Glutamatergic neuron (in vitro differentiated cells): ENCODE measurements around the gene LRRTM2. TPM values are rescaled to one million over a fixed set of nuclear protein-coding genes. Genes with fewer than 3 reads are reported as not detected.
"Not testable (repeated sequence)": the region's sequence is repeated elsewhere in the genome, so short reads cannot be mapped to it uniquely, and the experiment has no call there.

ENCODE experiments used
- DNase-seq: peaks from one replicate; pipeline ENCODE4 v3.0.0; 2022
- H3K27ac Mint-ChIP-seq: one replicate; pipeline ENCODE4 v1.8.0; 2020; ENCODE audit warnings: mild to moderate bottlenecking, mixed read lengths, inconsistent platforms; ENCODE audit not compliant: unreplicated experiment
- H3K27me3 Mint-ChIP-seq: one replicate; pipeline ENCODE4 v1.8.0; 2020; ENCODE audit warnings: mild to moderate bottlenecking, moderate library complexity, mixed read lengths, inconsistent platforms; ENCODE audit not compliant: unreplicated experiment
- H3K36me3 Mint-ChIP-seq: one replicate; pipeline ENCODE4 v1.8.0; 2020; ENCODE audit warnings: mild to moderate bottlenecking, mixed read lengths, inconsistent platforms; ENCODE audit not compliant: unreplicated experiment
- H3K4me1 Mint-ChIP-seq: one replicate; pipeline ENCODE4 v1.8.0; 2020; ENCODE audit warnings: mild to moderate bottlenecking, low read depth, mixed read lengths, inconsistent platforms; ENCODE audit not compliant: unreplicated experiment
- H3K4me3 Mint-ChIP-seq: one replicate; pipeline ENCODE4 v1.8.0; 2020; ENCODE audit warnings: mild to moderate bottlenecking, mixed read lengths, inconsistent platforms; ENCODE audit not compliant: unreplicated experiment
- H3K9me3 Mint-ChIP-seq: one replicate; pipeline ENCODE4 v1.8.0; 2020; ENCODE audit warnings: mild to moderate bottlenecking, moderate library complexity, mixed read lengths, inconsistent platforms; ENCODE audit not compliant: unreplicated experiment
- CTCF ChIP-seq: fragments of 200-600 bp; sonication (generic); IDR thresholded peaks from one replicate; pipeline ENCODE4 v1.5.0; 2021; ENCODE audit not compliant: partially characterized antibody, unreplicated experiment
- total RNA-seq: library from RNA; stranded (reverse); fragmentation: NEBNext Ultra II Directional; extraction: Animal tissue kit (Norgen Biotek cat#: 25700); gene quantifications from one replicate; pipeline ENCODE4 v1.2.1, GENCODE V29; 2021; ENCODE audit not compliant: unreplicated experiment

LRRTM2 gene
- total RNA-seq, 1 donor from 2014 or later, result 28.9 TPM

- Mint-ChIP-seq H3K4me3 (peak overlapping the region; percentile 35), H3K4me1 (peaks cover 33% of the 10 kb centered on the region), H3K36me3 (no peaks in the 10 kb centered on the region), H3K9me3 (peaks cover 9% of the 10 kb centered on the region), H3K27ac (peak overlapping the region; percentile 21), H3K27me3 (peaks cover 5% of the 10 kb centered on the region)
- no peak for DNase-seq
- TF ChIP-seq CTCF, result no peak
Observed at GRCh38 chr5:138843316-138844124, 31.6 kb downstream of the LRRTM2 start.

- no peak overlapping the region for H3K27ac Mint-ChIP-seq
- no peak overlapping the region for H3K4me3 Mint-ChIP-seq
- TF ChIP-seq CTCF, result no peak
- H3K27me3 Mint-ChIP-seq, result peaks cover 5% of the 10 kb centered on the region
- no peaks in the 10 kb centered on the region for H3K36me3 Mint-ChIP-seq
- DNase-seq, result no peak
- peaks cover 5% of the 10 kb centered on the region for H3K9me3 Mint-ChIP-seq
- peaks cover 34% of the 10 kb centered on the region for H3K4me1 Mint-ChIP-seq
Observed at GRCh38 chr5:138841531-138841930, 33.6 kb downstream of the LRRTM2 start.

GRCh38 chr5:138840103-138840502 lies 35.0 kb downstream of the LRRTM2 start:
- TF ChIP-seq CTCF, result no peak
- Mint-ChIP-seq H3K27me3 (peaks cover 5% of the 10 kb centered on the region), H3K4me1 (peaks cover 38% of the 10 kb centered on the region), H3K36me3 (no peaks in the 10 kb centered on the region), H3K27ac (peak overlapping the region; percentile 23), H3K4me3 (peak overlapping the region; percentile 54), H3K9me3 (peaks cover 4% of the 10 kb centered on the region)
- DNase-seq, result no peak

- Mint-ChIP-seq H3K36me3 (no peaks in the 10 kb centered on the region), H3K4me1 (peaks cover 43% of the 10 kb centered on the region)
- no peak for DNase-seq
Observed at GRCh38 chr5:138837160-138837559, 38.0 kb downstream of the LRRTM2 start.

GRCh38 chr5:138834853-138835252 lies 40.3 kb downstream of the LRRTM2 start:
- not testable (repeated sequence) for H3K4me3 Mint-ChIP-seq, H3K36me3 Mint-ChIP-seq, DNase-seq, H3K9me3 Mint-ChIP-seq, H3K27me3 Mint-ChIP-seq
- H3K4me1 Mint-ChIP-seq, result peaks cover 45% of the 10 kb centered on the region
- H3K27ac Mint-ChIP-seq, result peak overlapping the region; percentile 5

More at GRCh38 chr5:138837160-138837559, 38.0 kb downstream of the LRRTM2 start:
- Mint-ChIP-seq H3K4me3 (no peak overlapping the region), H3K9me3 (no peaks in the 10 kb centered on the region), H3K27me3 (peaks cover 1% of the 10 kb centered on the region), H3K27ac (no peak overlapping the region)
- no peak for TF ChIP-seq CTCF
